Ascending aorta (tissue), 2 donors: ENCODE results near the gene CHST12. TPM values are rescaled to one million over a fixed set of nuclear protein-coding genes. Genes with fewer than 3 reads are reported as not detected.
"Not testable (repeated sequence)": the region's sequence is repeated elsewhere in the genome, so short reads cannot be mapped to it uniquely, and the experiment has no call there.

Source experiments
- DNase-seq, 2 donors: peaks; one replicate each; pipeline ENCODE4 v3.0.0-alpha.2; 2019; ENCODE audit warnings: low spot score in 2 of 2
- H3K27ac ChIP-seq, 2 donors: fragments of 200-600 bp; sonication (generic); one replicate each; pipeline ENCODE4 v1.5.1; 2016 to 2017; ENCODE audit warnings: mild to moderate bottlenecking in 1 of 2
- H3K27me3 ChIP-seq: fragments of 200-600 bp; sonication (generic); one replicate; pipeline ENCODE4 v1.5.1; 2017
- H3K36me3 ChIP-seq, 2 donors: fragments of 200-600 bp; sonication (generic); one replicate each; pipeline ENCODE4 v1.5.1; 2016
- H3K4me1 ChIP-seq, 2 donors: fragments of 200-600 bp; sonication (generic); one replicate each; pipeline ENCODE4 v1.5.1; 2016 to 2017; ENCODE audit warnings: mild to moderate bottlenecking in 1 of 2
- H3K4me3 ChIP-seq, 2 donors: fragments of 200-600 bp; sonication (generic); one replicate each; pipeline ENCODE4 v1.5.1; 2016 to 2017; ENCODE audit warnings: mild to moderate bottlenecking in 1 of 2
- H3K9me3 ChIP-seq, 2 donors: fragments of 200-600 bp; sonication (generic); one replicate each; pipeline ENCODE4 v1.5.1; 2016
- CTCF ChIP-seq, 3 experiments: fragments of 200-600 bp in 2 of 3; fragments of 450-650 bp in 1 of 3; sonication (generic) in 2 of 3; IDR thresholded peaks; one replicate each; pipeline ENCODE4 v1.5.1; 2016 to 2019; ENCODE audit warnings: antibody characterized with exemption in 3 of 3, mild to moderate bottlenecking in 1 of 3, moderate library complexity in 1 of 3
- intact Hi-C: fragments of 100-400 bp; cut with DNase I; formaldehyde crosslinking; loops from one replicate; pipeline ENCODE4 v1.15.1; 2023
- total RNA-seq: library from RNA; depleted of rRNA; stranded (reverse); fragments of >200 nt; gene quantifications from one replicate; pipeline ENCODE4 v1.1.0, GENCODE V29; 2016

The CHST12 gene
- total RNA-seq, 1 donor from 2014 or later = 79.4 TPM

- Histone ChIP-seq H3K9me3 (no peaks in the 10 kb centered on the region), H3K4me3 (no peak overlapping the region), H3K27ac (no peak overlapping the region), H3K27me3 (no peaks in the 10 kb centered on the region), H3K4me1 (no peaks in the 10 kb centered on the region), H3K36me3 (no peaks in the 10 kb centered on the region)
- intact Hi-C loops = no loop called here
- no peak for TF ChIP-seq CTCF (IDR thresholded peaks at IDR 0.05)
- no peak for DNase-seq
These were observed 62.5 kb downstream of the CHST12 start for GRCh38 chr7:2465928-2466327.

- TF ChIP-seq CTCF (IDR thresholded peaks at IDR 0.05) = no peak
These were observed 63.3 kb downstream of the CHST12 start for GRCh38 chr7:2466675-2467074.

GRCh38 chr7:2468227-2468626, 64.8 kb downstream of the CHST12 start:
- DNase-seq = no peak
- intact Hi-C loops = no loop called here

More at GRCh38 chr7:2466675-2467074, 63.3 kb downstream of the CHST12 start:
- DNase-seq = no peak
- Histone ChIP-seq H3K9me3 (no peaks in the 10 kb centered on the region), H3K36me3 (no peaks in the 10 kb centered on the region), H3K4me3 (no peak overlapping the region), H3K4me1 (no peaks in the 10 kb centered on the region), H3K27me3 (no peaks in the 10 kb centered on the region), H3K27ac (no peak overlapping the region)
- intact Hi-C loops = no loop called here

GRCh38 chr7:2469460-2470203, 66.2 kb downstream of the CHST12 start:
- H3K36me3 ChIP-seq, DNase-seq, H3K9me3 ChIP-seq, H3K27ac ChIP-seq, intact Hi-C loops, H3K4me1 ChIP-seq, H3K27me3 ChIP-seq, H3K4me3 ChIP-seq: not testable (repeated sequence)

More at GRCh38 chr7:2468227-2468626, 64.8 kb downstream of the CHST12 start:
- Histone ChIP-seq H3K36me3 (no peaks in the 10 kb centered on the region), H3K27me3 (no peaks in the 10 kb centered on the region), H3K9me3 (no peaks in the 10 kb centered on the region), H3K27ac (no peak overlapping the region), H3K4me1 (no peaks in the 10 kb centered on the region), H3K4me3 (no peak overlapping the region)
- no peak for TF ChIP-seq CTCF (IDR thresholded peaks at IDR 0.05)

- Histone ChIP-seq H3K27me3 (no peaks in the 10 kb centered on the region), H3K4me3 (no peak overlapping the region), H3K9me3 (no peaks in the 10 kb centered on the region), H3K36me3 (no peaks in the 10 kb centered on the region), H3K27ac (no peak overlapping the region), H3K4me1 (no peaks in the 10 kb centered on the region)
- intact Hi-C loops = no loop called here
- TF ChIP-seq CTCF (IDR thresholded peaks at IDR 0.05) = no peak
- no peak for DNase-seq
These were observed 67.0 kb downstream of the CHST12 start for GRCh38 chr7:2470204-2471021.

GRCh38 chr7:2471022-2471329, 67.6 kb downstream of the CHST12 start:
- H3K27me3 ChIP-seq = no peaks in the 10 kb centered on the region
- no peak overlapping the region for H3K27ac ChIP-seq
- no peak for TF ChIP-seq CTCF (IDR thresholded peaks at IDR 0.05)
- no peak overlapping the region for H3K4me3 ChIP-seq
- intact Hi-C loops = no loop called here
- no peaks in the 10 kb centered on the region for H3K4me1 ChIP-seq
- H3K9me3 ChIP-seq = no peaks in the 10 kb centered on the region
- no peak for DNase-seq
- no peaks in the 10 kb centered on the region for H3K36me3 ChIP-seq
